Measurements from ENCODE around the gene UBE2J2. TPM values are rescaled to one million over a fixed set of nuclear protein-coding genes. Genes with fewer than 3 reads are reported as not detected.

The UBE2J2 gene
- total and polyA plus RNA-seq, 2 of the 8 experiments (the other 6 are each of a cell fraction or from before 2014, with no cell fraction given): 33.6 to 67.9 TPM

DNA sequence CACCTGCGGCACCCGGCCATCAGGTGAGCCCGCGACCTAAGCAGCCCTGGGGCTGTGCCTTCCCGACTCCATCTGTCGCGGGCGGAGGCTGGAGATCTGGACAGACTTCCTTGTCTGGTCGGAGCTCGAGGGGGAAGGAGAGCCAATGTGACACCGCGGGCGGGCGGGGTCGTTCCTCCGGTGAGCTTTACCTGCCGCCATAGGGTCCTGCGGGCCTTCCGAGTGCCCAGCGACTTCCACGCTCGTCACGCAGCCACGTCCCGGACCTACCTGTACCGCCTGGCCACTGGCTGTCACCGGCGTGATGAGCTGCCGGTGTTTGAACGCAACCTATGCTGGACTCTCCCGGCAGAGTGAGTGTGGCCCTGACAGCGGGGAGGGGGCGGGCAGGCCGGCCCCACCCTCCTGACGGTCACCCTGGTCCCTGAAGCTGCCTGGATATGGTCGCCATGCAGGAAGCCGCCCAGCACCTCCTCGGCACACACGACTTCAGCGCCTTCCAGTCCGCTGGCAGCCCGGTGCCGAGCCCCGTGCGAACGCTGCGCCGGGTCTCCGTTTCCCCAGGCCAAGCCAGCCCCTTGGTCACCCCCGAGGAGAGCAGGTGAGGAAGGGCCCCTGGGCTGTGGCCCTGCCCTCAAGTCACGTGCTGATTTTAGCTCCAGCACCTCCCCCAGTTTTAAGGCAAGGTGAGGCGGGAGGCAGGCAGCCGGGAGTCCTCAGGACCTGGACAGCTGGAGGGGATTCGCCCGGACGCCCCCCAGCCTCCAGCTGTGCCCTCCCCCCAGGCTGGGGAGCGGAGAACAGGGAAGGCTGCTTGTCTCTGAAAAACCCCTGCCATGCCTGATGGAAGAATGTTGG is 35.8 kb upstream of the UBE2J2 start (continued):
- TF ChIP-seq SIN3A (conservative IDR thresholded peaks at IDR 0.05 in 1 of 2, IDR thresholded peaks at IDR 0.05 in 1 of 2; ENCODE audit: low read depth in 1 of 2, low read length in 2 of 2) (0 out of 4 replicates have a peak, but pooled peaks of 1 of the 2 experiments have one; percentile 35), CBX5 (IDR thresholded peaks at IDR 0.05; ENCODE audit: low read depth, low read length) (no peak), SP1 (IDR thresholded peaks at IDR 0.05; ENCODE audit: low read depth, low read length) (no peak), CREB1 (IDR thresholded peaks at IDR 0.05) (no peak), KDM1A (IDR thresholded peaks at IDR 0.05; ENCODE audit: borderline replicate concordance, low read length) (no peak), EZH2 (IDR thresholded peaks at IDR 0.05; ENCODE audit: low read depth, low read length, severe bottlenecking) (no peak), POLR2AphosphoS5 (IDR thresholded peaks at IDR 0.05; ENCODE audit: low read depth, low read length) (peak; percentile 24), CHD2 (IDR thresholded peaks at IDR 0.05; ENCODE audit: low read length) (no peak), RNF2 (IDR thresholded peaks at IDR 0.05; ENCODE audit: borderline replicate concordance, low read depth, low read length, missing control alignments, poor library complexity, severe bottlenecking) (no peak), SUZ12 (IDR thresholded peaks at IDR 0.05; ENCODE audit: low read length) (no peak), GTF2F1 (IDR thresholded peaks at IDR 0.05; ENCODE audit: borderline replicate concordance, low read depth, low read length) (no peak), EP300 (IDR thresholded peaks at IDR 0.05; ENCODE audit: borderline replicate concordance in 1 of 2, low read depth in 2 of 2, low read length in 2 of 2) (no peak), TBP (IDR thresholded peaks at IDR 0.05; ENCODE audit: low read depth, low read length) (no peak), NRF1 (IDR thresholded peaks at IDR 0.05; ENCODE audit: low read depth, low read length) (no peak), YY1 (IDR thresholded peaks at IDR 0.05; ENCODE audit: low read depth, low read length) (no peak), CEBPB (IDR thresholded peaks at IDR 0.05; ENCODE audit: low read depth, low read length) (no peak), GABPA (IDR thresholded peaks at IDR 0.05; ENCODE audit: borderline replicate concordance, insufficient read depth, low read length) (no peak), RXRA (IDR thresholded peaks at IDR 0.05; ENCODE audit: insufficient read depth, low read depth, low read length) (no peak), KDM4A (IDR thresholded peaks at IDR 0.05; ENCODE audit: low read depth, low read length, severe bottlenecking) (no peak)
- TF ChIP-seq, protein P1, sequence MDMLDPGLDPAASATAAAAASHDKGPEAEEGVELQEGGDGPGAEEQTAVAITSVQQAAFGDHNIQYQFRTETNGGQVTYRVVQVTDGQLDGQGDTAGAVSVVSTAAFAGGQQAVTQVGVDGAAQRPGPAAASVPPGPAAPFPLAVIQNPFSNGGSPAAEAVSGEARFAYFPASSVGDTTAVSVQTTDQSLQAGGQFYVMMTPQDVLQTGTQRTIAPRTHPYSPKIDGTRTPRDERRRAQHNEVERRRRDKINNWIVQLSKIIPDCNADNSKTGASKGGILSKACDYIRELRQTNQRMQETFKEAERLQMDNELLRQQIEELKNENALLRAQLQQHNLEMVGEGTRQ (IDR thresholded peaks at IDR 0.05; ENCODE audit: low read length): peak; percentile 74
- TF ChIP-seq, protein P2, sequence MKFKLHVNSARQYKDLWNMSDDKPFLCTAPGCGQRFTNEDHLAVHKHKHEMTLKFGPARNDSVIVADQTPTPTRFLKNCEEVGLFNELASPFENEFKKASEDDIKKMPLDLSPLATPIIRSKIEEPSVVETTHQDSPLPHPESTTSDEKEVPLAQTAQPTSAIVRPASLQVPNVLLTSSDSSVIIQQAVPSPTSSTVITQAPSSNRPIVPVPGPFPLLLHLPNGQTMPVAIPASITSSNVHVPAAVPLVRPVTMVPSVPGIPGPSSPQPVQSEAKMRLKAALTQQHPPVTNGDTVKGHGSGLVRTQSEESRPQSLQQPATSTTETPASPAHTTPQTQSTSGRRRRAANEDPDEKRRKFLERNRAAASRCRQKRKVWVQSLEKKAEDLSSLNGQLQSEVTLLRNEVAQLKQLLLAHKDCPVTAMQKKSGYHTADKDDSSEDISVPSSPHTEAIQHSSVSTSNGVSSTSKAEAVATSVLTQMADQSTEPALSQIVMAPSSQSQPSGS (IDR thresholded peaks at IDR 0.05; ENCODE audit: low read length): no peak

All from H1 (cell line).